Kidney (tissue), 14 donors: ENCODE measurements around the gene GNA15. TPM values are rescaled to one million over a fixed set of nuclear protein-coding genes. Genes with fewer than 3 reads are reported as not detected.

Experiments
- DNase-seq, 5 donors: peaks; one replicate each; pipeline ENCODE4 v3.0.0-alpha.2; 2013 to 2020
- FAIRE-seq: peaks from 2 replicates; lab custom pipeline; 2012; peaks lifted over from hg19 to GRCh38; lab: Jason Lieb, UNC
- H3K27ac ChIP-seq, 2 donors: one replicate each; pipeline ENCODE4 v1.7.0; 2013; ENCODE audit warnings: low read depth in 2 of 2, low read length in 2 of 2, inconsistent platforms in 1 of 2
- H3K27me3 ChIP-seq: one replicate; pipeline ENCODE4 v1.7.1; 2013; ENCODE audit warnings: low read length, inconsistent platforms; ENCODE audit not compliant: control insufficient read depth, insufficient read depth
- H3K36me3 ChIP-seq, 3 donors: one replicate each; pipeline versions ENCODE4 v1.7.0 to v1.7.1; 2013; ENCODE audit warnings: low read length in 3 of 3, control low read depth in 1 of 3, inconsistent platforms in 1 of 3; ENCODE audit not compliant: insufficient read depth in 3 of 3, control insufficient read depth in 2 of 3
- H3K4me1 ChIP-seq, 3 donors: one replicate each; pipeline versions ENCODE4 v1.7.0 to v1.7.1; 2013; ENCODE audit warnings: low read length in 3 of 3, inconsistent platforms in 1 of 3, low read depth in 1 of 3; ENCODE audit not compliant: control insufficient read depth in 2 of 3, insufficient read depth in 2 of 3
- H3K4me3 ChIP-seq, 3 donors: one replicate each; pipeline versions ENCODE4 v1.7.0 to v1.8.1; 2013; ENCODE audit warnings: low read length in 3 of 3, control low read depth in 1 of 3, inconsistent platforms in 1 of 3
- H3K9ac ChIP-seq, 3 donors: one replicate each; pipeline versions ENCODE4 v1.7.0 to v1.7.1; 2013; ENCODE audit warnings: low read length in 3 of 3, control low read depth in 1 of 3, inconsistent platforms in 1 of 3
- H3K9me3 ChIP-seq, 3 donors: one replicate each; pipeline versions ENCODE4 v1.7.0 to v1.7.1; 2013; ENCODE audit warnings: low read length in 3 of 3, control low read depth in 1 of 3, inconsistent platforms in 1 of 3; ENCODE audit not compliant: control insufficient read depth in 2 of 3, insufficient read depth in 1 of 3
- intact Hi-C: fragments of 100-400 bp; cut with DNase I; formaldehyde crosslinking; loops from one replicate; pipeline ENCODE4 v1.11.1; 2022
- polyA plus RNA-seq: library from polyadenylated mRNA; stranded (reverse); fragments of 350-450 nt; fragmentation: Illumina TruSeq; extraction: RNeasy Lipid Tissue Mini Kit (QIAGEN cat#74804); gene quantifications from one replicate; pipeline ENCODE4 v1.2.3, GENCODE V29; 2014; ENCODE audit warnings: low read depth, low replicate concordance; ENCODE audit not compliant: insufficient read depth
- total RNA-seq: library from RNA; stranded (reverse); fragmentation: NEBNext Ultra II Directional; extraction: Animal tissue kit (Norgen Biotek cat#: 25700); gene quantifications from one replicate; pipeline ENCODE4 v1.2.1, GENCODE V29; 2021
- TF ChIP-seq, protein P1 (sequence below): IDR thresholded peaks from 3 replicates; pipeline ENCODE4 v1.5.1; 2012; ENCODE audit warnings: mild to moderate bottlenecking, moderate library complexity, borderline replicate concordance; ENCODE audit not compliant: insufficient read depth; ENCODE audit errors: extremely low read depth
- donor health status: control.
- donor health status: control.
- donor health status: control.
- donor health status: control.
- donor health status: control.
- donor health status: DM: yes; HTN: yes; CAD: no.
- donor health status: Normal renal cell carcinoma (clear cell type).

The GNA15 gene
- total and polyA plus RNA-seq, 2 donors from 2014 or later = 1.7 to 8.7 TPM

DNA sequence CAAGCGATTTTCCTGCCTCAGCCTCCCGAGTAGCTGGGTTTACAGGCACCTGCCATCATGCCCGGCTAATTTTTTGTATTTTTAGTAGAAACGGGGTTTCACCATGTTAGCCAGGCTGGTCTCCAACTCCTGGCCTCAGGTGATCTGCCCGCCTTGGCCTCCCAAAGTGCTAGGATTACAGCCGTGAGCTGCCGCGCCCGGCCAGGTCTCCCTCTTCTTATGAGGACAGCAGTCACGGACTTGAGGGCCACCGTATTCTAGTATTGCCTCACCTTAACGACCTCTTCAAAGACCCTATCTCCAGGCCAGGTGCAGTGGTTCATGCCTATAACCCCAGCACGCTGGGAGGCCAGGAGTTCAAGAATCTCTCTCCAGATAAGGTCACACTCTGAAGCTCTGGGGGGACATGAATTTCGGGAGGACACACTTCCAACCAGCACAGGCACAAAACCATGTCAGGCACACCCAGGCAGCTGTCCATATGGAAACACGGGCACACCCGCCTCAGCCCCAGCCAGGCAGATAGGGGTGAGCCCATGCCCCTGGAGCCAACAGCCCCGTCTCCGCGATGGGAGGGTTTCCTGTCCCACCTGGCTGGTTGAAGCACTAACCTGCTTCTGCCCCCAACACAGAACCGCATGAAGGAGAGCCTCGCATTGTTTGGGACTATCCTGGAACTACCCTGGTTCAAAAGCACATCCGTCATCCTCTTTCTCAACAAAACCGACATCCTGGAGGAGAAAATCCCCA, 21.4 kb downstream of the GNA15 start:
- Histone ChIP-seq H3K9ac (no peak overlapping the region), H3K9me3 (no peaks in the 10 kb centered on the region), H3K27me3 (no peaks in the 10 kb centered on the region), H3K4me1 (peaks cover 0 to 10% (median 0%) of the 10 kb centered on the region in 3 donors), H3K4me3 (no peak overlapping the region), H3K36me3 (no peaks in the 10 kb centered on the region), H3K27ac (no peak overlapping the region)
- intact Hi-C loops = no loop called here
- FAIRE-seq (no peak), DNase-seq (peak in 1 of 5 donors; percentile 46)
- TF ChIP-seq, protein P1, sequence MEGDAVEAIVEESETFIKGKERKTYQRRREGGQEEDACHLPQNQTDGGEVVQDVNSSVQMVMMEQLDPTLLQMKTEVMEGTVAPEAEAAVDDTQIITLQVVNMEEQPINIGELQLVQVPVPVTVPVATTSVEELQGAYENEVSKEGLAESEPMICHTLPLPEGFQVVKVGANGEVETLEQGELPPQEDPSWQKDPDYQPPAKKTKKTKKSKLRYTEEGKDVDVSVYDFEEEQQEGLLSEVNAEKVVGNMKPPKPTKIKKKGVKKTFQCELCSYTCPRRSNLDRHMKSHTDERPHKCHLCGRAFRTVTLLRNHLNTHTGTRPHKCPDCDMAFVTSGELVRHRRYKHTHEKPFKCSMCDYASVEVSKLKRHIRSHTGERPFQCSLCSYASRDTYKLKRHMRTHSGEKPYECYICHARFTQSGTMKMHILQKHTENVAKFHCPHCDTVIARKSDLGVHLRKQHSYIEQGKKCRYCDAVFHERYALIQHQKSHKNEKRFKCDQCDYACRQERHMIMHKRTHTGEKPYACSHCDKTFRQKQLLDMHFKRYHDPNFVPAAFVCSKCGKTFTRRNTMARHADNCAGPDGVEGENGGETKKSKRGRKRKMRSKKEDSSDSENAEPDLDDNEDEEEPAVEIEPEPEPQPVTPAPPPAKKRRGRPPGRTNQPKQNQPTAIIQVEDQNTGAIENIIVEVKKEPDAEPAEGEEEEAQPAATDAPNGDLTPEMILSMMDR = no peak

DNA sequence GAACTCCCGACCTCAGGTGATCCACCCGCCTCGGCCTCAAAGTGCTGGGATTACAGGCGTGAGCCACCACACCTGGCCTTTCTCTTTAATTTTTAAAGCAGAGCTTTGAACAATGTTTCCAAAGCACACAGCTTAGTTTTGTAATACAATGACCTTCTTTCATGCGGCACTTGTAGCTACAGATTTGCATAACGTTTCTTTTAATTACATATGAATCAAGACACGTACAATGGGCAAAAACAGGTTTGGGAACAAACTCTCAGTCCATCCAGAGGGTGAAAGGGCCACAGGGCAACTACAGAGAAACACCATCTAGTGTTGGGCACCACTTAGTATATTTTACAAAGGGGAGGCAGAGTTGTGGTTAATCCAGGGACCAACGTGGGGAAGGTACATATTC, 23.7 kb downstream of the GNA15 start:
- DNase-seq (no peak), FAIRE-seq (no peak)
- H3K27ac ChIP-seq = no peak overlapping the region
- intact Hi-C loops = no loop called here
- H3K4me3 ChIP-seq = no peak overlapping the region
- peaks cover 0 to 10% (median 0%) of the 10 kb centered on the region in 3 donors for H3K4me1 ChIP-seq
- TF ChIP-seq, protein P1 = no peak
- no peaks in the 10 kb centered on the region for H3K9me3 ChIP-seq
- H3K27me3 ChIP-seq = no peaks in the 10 kb centered on the region
- no peaks in the 10 kb centered on the region for H3K36me3 ChIP-seq
- no peak overlapping the region for H3K9ac ChIP-seq

DNA sequence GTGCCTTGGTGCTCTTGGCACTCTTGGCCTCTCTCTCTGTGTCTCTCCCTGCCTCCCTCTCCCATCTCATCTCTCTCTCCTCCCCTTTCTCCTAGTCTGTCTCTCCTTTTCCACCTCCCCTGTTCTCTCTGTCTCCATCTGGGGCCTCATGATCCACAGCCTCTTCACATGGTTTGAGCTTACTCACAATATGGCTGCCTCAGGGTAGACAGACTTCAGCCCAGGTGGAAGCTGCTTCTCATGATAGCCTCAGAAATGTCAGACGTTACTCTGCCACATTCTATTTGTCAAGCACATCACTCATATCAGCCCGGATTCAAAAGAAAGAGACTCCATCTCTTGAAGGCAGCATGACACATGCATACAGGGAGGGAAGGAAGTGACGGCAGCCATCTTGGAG, 24.4 kb downstream of the GNA15 start:
- DNase-seq = no peak
- TF ChIP-seq, protein P1 = no peak
- H3K27ac ChIP-seq = no peak overlapping the region
- H3K36me3 ChIP-seq = no peaks in the 10 kb centered on the region
- H3K27me3 ChIP-seq = no peaks in the 10 kb centered on the region
- H3K9ac ChIP-seq = no peak overlapping the region
- H3K9me3 ChIP-seq = no peaks in the 10 kb centered on the region
- H3K4me1 ChIP-seq = peaks cover 0 to 9% (median 0%) of the 10 kb centered on the region in 3 donors
- intact Hi-C loops = no loop called here
- FAIRE-seq = no peak
- no peak overlapping the region for H3K4me3 ChIP-seq
